Left hindlimb (tissue), 1 donor: ENCODE data around the gene EFCAB6.

Source experiments
- DNase-seq: peaks from one replicate; pipeline ENCODE4 v3.0.0-alpha.2; 2018

The EFCAB6 gene

GRCh38 chr22:43631846-43632245 lies 180.3 kb downstream of the EFCAB6 start:
- DNase-seq, result no peak

GRCh38 chr22:43631201-43631600 lies 180.9 kb downstream of the EFCAB6 start:
- no peak for DNase-seq

- DNase-seq, result no peak
Measured at GRCh38 chr22:43630451-43630850, 181.7 kb downstream of the EFCAB6 start.

- DNase-seq, result no peak
Measured at GRCh38 chr22:43628250-43628649, 183.9 kb downstream of the EFCAB6 start.

GRCh38 chr22:43627485-43628213 lies 184.5 kb downstream of the EFCAB6 start:
- no peak for DNase-seq

GRCh38 chr22:43625242-43625641 lies 186.9 kb downstream of the EFCAB6 start:
- DNase-seq, result no peak

GRCh38 chr22:43624144-43624998 lies 187.7 kb downstream of the EFCAB6 start:
- DNase-seq, result no peak

- DNase-seq, result no peak
Measured at GRCh38 chr22:43622886-43623285, 189.2 kb downstream of the EFCAB6 start.

GRCh38 chr22:43620197-43620596 lies 191.9 kb downstream of the EFCAB6 start:
- DNase-seq, result no peak

GRCh38 chr22:43618517-43618916 lies 193.6 kb downstream of the EFCAB6 start:
- DNase-seq, result no peak

- DNase-seq, result no peak
Measured at GRCh38 chr22:43616645-43617044, 195.5 kb downstream of the EFCAB6 start.

GRCh38 chr22:43600265-43600664 lies 211.8 kb downstream of the EFCAB6 start:
- no peak for DNase-seq

- no peak for DNase-seq
Measured at GRCh38 chr22:43592476-43592875, 219.6 kb downstream of the EFCAB6 start.

- DNase-seq, result no peak
Measured at GRCh38 chr22:43591380-43591779, 220.7 kb downstream of the EFCAB6 start.

- DNase-seq, result no peak
Measured at GRCh38 chr22:43587574-43587973, 224.5 kb downstream of the EFCAB6 start.

GRCh38 chr22:43583501-43583900 lies 228.6 kb downstream of the EFCAB6 start:
- DNase-seq, result no peak

- no peak for DNase-seq
Measured at GRCh38 chr22:43582394-43582793, 229.7 kb downstream of the EFCAB6 start.

GRCh38 chr22:43580271-43580750 lies 231.8 kb downstream of the EFCAB6 start:
- DNase-seq, result no peak

- DNase-seq, result no peak
Measured at GRCh38 chr22:43574738-43575137, 237.4 kb downstream of the EFCAB6 start.

- no peak for DNase-seq
Measured at GRCh38 chr22:43572710-43573109, 239.4 kb downstream of the EFCAB6 start.

GRCh38 chr22:43571181-43571580 lies 240.9 kb downstream of the EFCAB6 start:
- no peak for DNase-seq

- DNase-seq, result no peak
Measured at GRCh38 chr22:43570531-43571165, 241.5 kb downstream of the EFCAB6 start.

- DNase-seq, result no peak
Measured at GRCh38 chr22:43569111-43569510, 243.0 kb downstream of the EFCAB6 start.
